SK-N-SH (cell line): ENCODE data around the gene AGPAT3. TPM values are rescaled to one million over a fixed set of nuclear protein-coding genes. Genes with fewer than 3 reads are reported as not detected.

Experiments used
- CTCF ChIA-PET: fragments of 300-600, 350-600 bp; formaldehyde crosslinking; extraction: SDS; loops from one replicate; lab custom pipeline; 2021; lab: Yijun Ruan, JAX
- POLR2A ChIA-PET: fragments of 350-600 bp; sonication (Branson Sonifier 250); formaldehyde crosslinking; extraction: SDS; loops from one replicate; lab custom pipeline; 2020; ENCODE audit warnings: antibody characterized with exemption, inconsistent platforms; lab: Yijun Ruan, JAX
- DNase-seq: peaks from one replicate; pipeline ENCODE4 v3.0.0; 2012
- H2AFZ ChIP-seq: fragments of 200-600 bp; sonication (generic); 2 replicates; pipeline ENCODE4 v1.8.1; 2016; ENCODE audit warnings: antibody characterized with exemption, mild to moderate bottlenecking, low read depth
- H3F3A ChIP-seq: fragments of 200-600 bp; sonication (generic); replicated peaks from 2 replicates; pipeline ENCODE3; 2016; ENCODE audit warnings: antibody characterized with exemption, mild to moderate bottlenecking; ENCODE audit not compliant: insufficient read depth
- H3K27ac ChIP-seq, 2 experiments: fragments of 200-500 bp in 1 of 2; fragments of 200-600 bp in 1 of 2; sonication (Bioruptor generic) in 1 of 2; sonication (generic), shearing (Covaris generic) in 1 of 2; 2 replicates each; pipeline versions ENCODE4 v1.5.1 to v1.6.1; 2014 to 2016; ENCODE audit warnings: low read depth in 2 of 2, inconsistent platforms in 1 of 2, low read length in 1 of 2, mild to moderate bottlenecking in 1 of 2, mixed read lengths in 1 of 2
- H3K27me3 ChIP-seq: fragments of 200-600 bp; sonication (generic), shearing (Covaris generic); 2 replicates; pipeline ENCODE4 v1.6.1; 2016; ENCODE audit warnings: mixed run types; ENCODE audit not compliant: insufficient read depth
- H3K36me3 ChIP-seq, 2 experiments: fragments of 200-500 bp in 1 of 2; fragments of 200-600 bp in 1 of 2; sonication (Bioruptor generic) in 1 of 2; sonication (generic) in 1 of 2; replicated peaks in 1 of 2; 2 replicates each; pipeline versions ENCODE3 to v1.5.1; 2014 to 2016; ENCODE audit warnings: low read length in 1 of 2, mild to moderate bottlenecking in 1 of 2; ENCODE audit not compliant: insufficient read depth in 2 of 2, control insufficient read depth in 1 of 2
- H3K4me1 ChIP-seq, 2 experiments: fragments of 200-500 bp in 1 of 2; fragments of 200-600 bp in 1 of 2; sonication (Bioruptor generic) in 1 of 2; sonication (generic), shearing (Covaris generic) in 1 of 2; 2 replicates each; pipeline versions ENCODE4 v1.5.1 to v1.6.1; 2014 to 2016; ENCODE audit warnings: low read depth in 1 of 2, low read length in 1 of 2, mixed run types in 1 of 2; ENCODE audit not compliant: insufficient read depth in 2 of 2, control insufficient read depth in 1 of 2
- H3K4me2 ChIP-seq: fragments of 200-600 bp; sonication (generic), shearing (Covaris generic); 2 replicates; pipeline ENCODE4 v1.6.1; 2017; ENCODE audit warnings: mixed run types
- H3K4me3 ChIP-seq, 2 experiments: fragments of 200-500 bp in 1 of 2; fragments of 200-600 bp in 1 of 2; sonication (Bioruptor generic) in 1 of 2; sonication (generic), shearing (Covaris generic) in 1 of 2; 2 replicates each; pipeline versions ENCODE4 v1.5.1 to v1.8.1; 2014 to 2016; ENCODE audit warnings: low read depth in 2 of 2, inconsistent platforms in 1 of 2, low read length in 1 of 2, mild to moderate bottlenecking in 1 of 2, mixed read lengths in 1 of 2, moderate library complexity in 1 of 2
- H3K79me2 ChIP-seq: fragments of 200-600 bp; sonication (generic); 2 replicates; pipeline ENCODE4 v1.8.1; 2017; ENCODE audit warnings: mild to moderate bottlenecking; ENCODE audit not compliant: insufficient read depth
- H3K9ac ChIP-seq: fragments of 200-600 bp; sonication (generic); 2 replicates; pipeline ENCODE4 v1.6.1; 2017; ENCODE audit warnings: mixed run types
- H3K9me2 ChIP-seq: fragments of 200-600 bp; sonication (generic); 2 replicates; pipeline ENCODE4 v1.6.1; 2017; ENCODE audit warnings: mixed run types
- H3K9me3 ChIP-seq: fragments of 200-600 bp; sonication (generic); 2 replicates; pipeline ENCODE4 v1.6.1; 2017; ENCODE audit warnings: mixed run types, mild to moderate bottlenecking, moderate library complexity
- H4K20me1 ChIP-seq: fragments of 200-600 bp; sonication (generic); 2 replicates; pipeline ENCODE4 v1.6.1; 2017; ENCODE audit warnings: mild to moderate bottlenecking, mixed run types; ENCODE audit not compliant: insufficient read depth
- EP300 ChIP-seq, 2 experiments: IDR thresholded peaks; 2 replicates each; pipeline versions ENCODE4 v1.4.0 to v1.6.1; 2012; ENCODE audit warnings: borderline replicate concordance in 1 of 2, low read depth in 1 of 2, low read length in 1 of 2
- FOSL2 ChIP-seq: IDR thresholded peaks from 2 replicates; pipeline ENCODE4 v1.4.0; 2012; ENCODE audit warnings: low read depth, mild to moderate bottlenecking, moderate library complexity, borderline replicate concordance
- FOXJ3 ChIP-seq: sonication (generic); formaldehyde crosslinking; IDR thresholded peaks from 2 replicates; pipeline ENCODE4 v1.5.1; 2020; ENCODE audit warnings: mild to moderate bottlenecking, missing genetic modification reagents
- GABPA ChIP-seq: IDR thresholded peaks from 2 replicates; pipeline ENCODE4 v1.4.0; 2012; ENCODE audit warnings: low read depth, mild to moderate bottlenecking
- GATA2 ChIP-seq: sonication (generic); formaldehyde crosslinking; IDR thresholded peaks from 2 replicates; pipeline ENCODE4 v1.5.0; 2020; ENCODE audit warnings: mild to moderate bottlenecking, missing genetic modification reagents
- IRF3 ChIP-seq: fragments of 150-350 bp; IDR thresholded peaks from 2 replicates; pipeline ENCODE4 v1.6.1; 2016; ENCODE audit warnings: mild to moderate bottlenecking, low read depth, low read length
- MXI1 ChIP-seq: IDR thresholded peaks from 2 replicates; pipeline ENCODE4 v1.6.1; 2012; ENCODE audit warnings: mild to moderate bottlenecking, low read depth, low read length, improper control_type of control experiment
- PBX3 ChIP-seq: IDR thresholded peaks from 2 replicates; pipeline ENCODE4; 2012
- POLR2AphosphoS5 ChIP-seq: IDR thresholded peaks from 2 replicates; pipeline ENCODE4 v1.6.1; 2012; ENCODE audit warnings: low read depth, low read length
- REST ChIP-seq: IDR thresholded peaks from 2 replicates; pipeline ENCODE4 v1.6.1; 2012; ENCODE audit warnings: mild to moderate bottlenecking, low read depth, low read length, moderate library complexity
- RXRA ChIP-seq: IDR thresholded peaks from 2 replicates; pipeline ENCODE4 v1.4.0; 2012; ENCODE audit warnings: low read depth, mild to moderate bottlenecking, borderline replicate concordance
- YY1 ChIP-seq: IDR thresholded peaks from 2 replicates; pipeline ENCODE4 v1.4.0; 2012; ENCODE audit warnings: low read depth, mild to moderate bottlenecking
- ZBTB33 ChIP-seq: IDR thresholded peaks from 2 replicates; pipeline ENCODE4 v1.4.0; 2012; ENCODE audit warnings: low read depth, borderline replicate concordance
- WGBS: methylation state at CpG from one replicate; pipeline ENCODE4 v1.1.6; 2017; ENCODE audit warnings: low lambda C conversion rate; 5-methylcytosine and 5-hydroxymethylcytosine counted together
- polyA plus RNA-seq, 3 experiments: library from polyadenylated mRNA; depleted of rRNA; stranded (reverse); fragments of >200 nt; gene quantifications; 2 replicates each; pipeline ENCODE4 v1.2.3, GENCODE V29; 2012

The AGPAT3 gene
- polyA plus RNA-seq, 1 of the 3 experiments (the other 2 are of a cell fraction): 35.3 TPM

- POLR2A ChIA-PET: no interaction called here
Measured at GRCh38 chr21:43949499-43950208, 84.6 kb downstream of the AGPAT3 start.

More at GRCh38 chr21:43949499-43950208, 84.6 kb downstream of the AGPAT3 start:
- Histone ChIP-seq H3K4me2 (no peak overlapping the region), H3F3A (no peaks in the 10 kb centered on the region), H3K27me3 (no peaks in the 10 kb centered on the region), H3K79me2 (no peaks in the 10 kb centered on the region; the same call in 1 of the 2 replicates), H2AFZ (no peak overlapping the region), H3K4me3 (no peak overlapping the region)
- CTCF ChIA-PET: interaction anchor here (1.7 kb wide), 1 partner anchor 11 kb away, joined by 6 read pairs; no protein-coding TSS in a partner anchor
- TF ChIP-seq MXI1 (no peak), EP300 (IDR thresholded peaks at IDR 0.05; ENCODE audit: borderline replicate concordance in 1 of 2, low read depth in 1 of 2, low read length in 1 of 2) (no peak), GATA2 (CRISPR knock-in tag) (no peak), RXRA (no peak), ZBTB33 (no peak), POLR2AphosphoS5 (no peak), PBX3 (no peak), FOSL2 (no peak), YY1 (no peak), REST (no peak), FOXJ3 (CRISPR knock-in tag) (no peak), GABPA (no peak), IRF3 (no peak)
- TF ChIP-seq, all 33 proteins: peak for 0
- Histone ChIP-seq H3K9me3 (no peaks in the 10 kb centered on the region), H3K27ac (no peak overlapping the region), H4K20me1 (0 out of 2 replicates have a peak, but pooled peaks cover 9% of the 10 kb centered on the region), H3K4me1 (peaks cover 0 to 3% of the 10 kb centered on the region in 2 experiments; a peak in 1 of 4 replicates), H3K9me2 (no peaks in the 10 kb centered on the region), H3K36me3 (peaks cover 0 to 6% of the 10 kb centered on the region in 2 experiments), H3K9ac (no peak overlapping the region)
- 90% methylated on average over 6 of the region's 7 CpGs for WGBS
- DNase-seq: no peak
